ENCODE data around the gene KLHDC8A. TPM values are rescaled to one million over a fixed set of nuclear protein-coding genes. Genes with fewer than 3 reads are reported as not detected.

Gene KLHDC8A
- polyA plus RNA-seq, 1 experiment, result not detected

GRCh38 chr1:205306929-205307566, 49.7 kb downstream of the KLHDC8A start:
- no peak for DNase-seq (ENCODE audit: low read depth)
- Histone ChIP-seq H3K27me3 (ENCODE audit: control insufficient read depth, insufficient read depth, low read length) (no peaks in the 10 kb centered on the region), H3K4me3 (ENCODE audit: low read depth, low read length) (no peak overlapping the region), H3K36me3 (ENCODE audit: control insufficient read depth, insufficient read depth, low read length) (peaks cover 66% of the 10 kb centered on the region)
- no peak for TF ChIP-seq CTCF (IDR thresholded peaks at IDR 0.05; ENCODE audit: insufficient read depth, low read depth, low read length)
- POLR2A ChIA-PET, result no interaction called here
- CTCF ChIA-PET, result interaction anchor here (0.7 to 1.6 kb wide), 5 partner anchors 11 to 51 kb away, joined by 3 to 5 read pairs (median 3); no protein-coding TSS in a partner anchor

- CTCF ChIA-PET, result interaction anchor here (2.4 to 2.6 kb wide), 2 partner anchors 21 to 31 kb away, joined by 10 to 14 read pairs; no protein-coding TSS in a partner anchor
- POLR2A ChIA-PET, result no interaction called here
Observed at GRCh38 chr1:205304695-205305070, 52.0 kb downstream of the KLHDC8A start.

GRCh38 chr1:205304046-205304694, 52.6 kb downstream of the KLHDC8A start:
- DNase-seq (ENCODE audit: low read depth), result no peak
- Histone ChIP-seq H3K36me3 (ENCODE audit: control insufficient read depth, insufficient read depth, low read length) (peaks cover 45% of the 10 kb centered on the region), H3K4me3 (ENCODE audit: low read depth, low read length) (no peak overlapping the region), H3K27me3 (ENCODE audit: control insufficient read depth, insufficient read depth, low read length) (no peaks in the 10 kb centered on the region)
- ChIA-PET POLR2A (no interaction called here), CTCF (interaction anchor here (0.8 to 2.6 kb wide), 5 partner anchors 14 to 32 kb away, joined by 3 to 14 read pairs (median 5); no protein-coding TSS in a partner anchor)
- TF ChIP-seq CTCF (IDR thresholded peaks at IDR 0.05; ENCODE audit: insufficient read depth, low read depth, low read length), result no peak

More at GRCh38 chr1:205304695-205305070, 52.0 kb downstream of the KLHDC8A start:
- H3K27me3 ChIP-seq (ENCODE audit: control insufficient read depth, insufficient read depth, low read length), result no peaks in the 10 kb centered on the region
- TF ChIP-seq CTCF (IDR thresholded peaks at IDR 0.05; ENCODE audit: insufficient read depth, low read depth, low read length), result no peak
- peaks cover 47% of the 10 kb centered on the region for H3K36me3 ChIP-seq (ENCODE audit: control insufficient read depth, insufficient read depth, low read length)
- H3K4me3 ChIP-seq (ENCODE audit: low read depth, low read length), result no peak overlapping the region
- no peak for DNase-seq (ENCODE audit: low read depth)

GRCh38 chr1:205303247-205303888, 53.4 kb downstream of the KLHDC8A start:
- POLR2A ChIA-PET, result no interaction called here
- peaks cover 41% of the 10 kb centered on the region for H3K36me3 ChIP-seq (ENCODE audit: control insufficient read depth, insufficient read depth, low read length)
- CTCF ChIA-PET, result interaction anchor here (0.7 to 2.6 kb wide), 6 partner anchors 15 to 75 kb away, joined by 3 to 14 read pairs (median 4); no protein-coding TSS in a partner anchor
- no peak for DNase-seq (ENCODE audit: low read depth)
- no peak overlapping the region for H3K4me3 ChIP-seq (ENCODE audit: low read depth, low read length)
- TF ChIP-seq CTCF (IDR thresholded peaks at IDR 0.05; ENCODE audit: insufficient read depth, low read depth, low read length), result no peak
- no peaks in the 10 kb centered on the region for H3K27me3 ChIP-seq (ENCODE audit: control insufficient read depth, insufficient read depth, low read length)
